ENCODE data around the gene CADM2. TPM values are rescaled to one million over a fixed set of nuclear protein-coding genes. Genes with fewer than 3 reads are reported as not detected.

Gene CADM2
- total RNA-seq, 1 experiment from 2014 or later: 10.9 TPM

DNA sequence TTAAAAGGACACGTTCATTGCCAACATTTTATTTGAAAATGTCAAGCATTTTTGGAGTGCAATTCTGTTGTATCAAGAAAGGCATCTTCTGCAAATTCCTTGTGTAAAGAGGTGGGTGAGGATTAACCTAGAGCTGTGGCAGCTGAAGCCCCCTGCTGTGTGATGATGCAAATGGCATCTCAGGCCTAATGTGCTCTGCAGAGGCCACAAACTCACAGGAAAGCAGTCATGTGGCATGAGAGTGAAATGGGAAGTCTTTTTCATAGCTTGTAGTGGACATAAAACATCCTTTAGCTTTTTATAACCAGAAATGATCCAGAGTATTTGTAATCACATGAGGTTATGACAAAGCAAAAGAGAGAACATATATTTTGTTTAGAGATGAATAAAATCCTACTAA, 6.4 kb downstream of the CADM2 start:
- Mint-ChIP-seq H3K4me3 (peak overlapping the region; percentile 2 to 63; a peak in 2 of 5 replicates), H3K4me1 (peaks cover 87 to 94% of the 10 kb centered on the region in 2 experiments), H3K27me3 (ENCODE audit: low read depth) (peaks cover 4% of the 10 kb centered on the region; the same call in 1 of the 2 replicates), H3K36me3 (ENCODE audit: insufficient read depth in 1 of 3, low read depth in 3 of 3) (peaks cover 0 to 3% (median 0%) of the 10 kb centered on the region in 3 experiments; a peak in 2 of 7 replicates), H3K27ac (peak overlapping the region; percentile 76 to 96 (median 94)), H3K9me3 (no peaks in the 10 kb centered on the region; a peak in 2 of 5 replicates)
- Histone ChIP-seq H3K9ac (ENCODE audit: extremely low read depth, insufficient read length, low read length) (no peak overlapping the region), H2AFZ (ENCODE audit: low read length) (no peak overlapping the region), H3K79me2 (ENCODE audit: insufficient read depth, low read length) (peaks cover 10% of the 10 kb centered on the region; the same call in 1 of the 2 replicates), H4K20me1 (ENCODE audit: control insufficient read depth, insufficient read depth, insufficient read length) (no peaks in the 10 kb centered on the region), H3K4ac (ENCODE audit: low read depth, low read length) (no peak overlapping the region), H3K27ac (ENCODE audit: insufficient read length, low read depth, low read length) (no peak overlapping the region), H3K4me1 (ENCODE audit: insufficient read depth, low read length) (peaks cover 1% of the 10 kb centered on the region; the same call in 1 of the 2 replicates), H3K14ac (ENCODE audit: insufficient read depth, low read length) (no peak overlapping the region), H2BK12ac (ENCODE audit: insufficient read length, low read depth, low read length) (no peak overlapping the region), H2BK20ac (ENCODE audit: low read depth, low read length, poor library complexity, severe bottlenecking) (no peak overlapping the region), H2AK5ac (ENCODE audit: insufficient read length, low read length) (no peak overlapping the region), H4K8ac (replicated peaks; ENCODE audit: insufficient read length, low read depth, low read length) (no peak overlapping the region), H3K79me1 (ENCODE audit: insufficient read depth, low read depth, low read length, poor library complexity, severe bottlenecking) (no peaks in the 10 kb centered on the region), H2BK15ac (ENCODE audit: low read depth, low read length) (no peak overlapping the region), H3K23ac (ENCODE audit: insufficient read length, low read depth, low read length) (no peak overlapping the region), H3K18ac (ENCODE audit: insufficient read length, low read depth, low read length) (no peak overlapping the region), H4K91ac (ENCODE audit: insufficient read length, low read depth, low read length) (no peak overlapping the region), H3K56ac (ENCODE audit: insufficient read length, low read depth, low read length) (no peak overlapping the region), H2BK120ac (ENCODE audit: low read depth, low read length, poor library complexity, severe bottlenecking) (no peak overlapping the region), H3T11ph (ENCODE audit: low read length) (no peak overlapping the region), H3K23me2 (ENCODE audit: insufficient read length, low read depth, low read length, poor library complexity, severe bottlenecking) (peaks cover 15% of the 10 kb centered on the region), H3K9me3 (ENCODE audit: control insufficient read depth, low read depth, low read length) (no peaks in the 10 kb centered on the region), H3K27me3 (ENCODE audit: insufficient read depth, low read length) (no peaks in the 10 kb centered on the region), H4K5ac (ENCODE audit: insufficient read length, low read depth, low read length) (no peak overlapping the region), H3K4me2 (ENCODE audit: insufficient read depth, insufficient read length, low read length) (no peak overlapping the region), H2BK5ac (ENCODE audit: insufficient read length, low read length) (no peak overlapping the region)
- WGBS (ENCODE audit: extremely low coverage, insufficient read length, low lambda C conversion rate): no CpG with 5 or more reads among the region's 1 CpG
- TF ChIP-seq, protein P1, sequence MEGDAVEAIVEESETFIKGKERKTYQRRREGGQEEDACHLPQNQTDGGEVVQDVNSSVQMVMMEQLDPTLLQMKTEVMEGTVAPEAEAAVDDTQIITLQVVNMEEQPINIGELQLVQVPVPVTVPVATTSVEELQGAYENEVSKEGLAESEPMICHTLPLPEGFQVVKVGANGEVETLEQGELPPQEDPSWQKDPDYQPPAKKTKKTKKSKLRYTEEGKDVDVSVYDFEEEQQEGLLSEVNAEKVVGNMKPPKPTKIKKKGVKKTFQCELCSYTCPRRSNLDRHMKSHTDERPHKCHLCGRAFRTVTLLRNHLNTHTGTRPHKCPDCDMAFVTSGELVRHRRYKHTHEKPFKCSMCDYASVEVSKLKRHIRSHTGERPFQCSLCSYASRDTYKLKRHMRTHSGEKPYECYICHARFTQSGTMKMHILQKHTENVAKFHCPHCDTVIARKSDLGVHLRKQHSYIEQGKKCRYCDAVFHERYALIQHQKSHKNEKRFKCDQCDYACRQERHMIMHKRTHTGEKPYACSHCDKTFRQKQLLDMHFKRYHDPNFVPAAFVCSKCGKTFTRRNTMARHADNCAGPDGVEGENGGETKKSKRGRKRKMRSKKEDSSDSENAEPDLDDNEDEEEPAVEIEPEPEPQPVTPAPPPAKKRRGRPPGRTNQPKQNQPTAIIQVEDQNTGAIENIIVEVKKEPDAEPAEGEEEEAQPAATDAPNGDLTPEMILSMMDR (conservative IDR thresholded peaks at IDR 0.05): no peak
- peak; percentile 78 for DNase-seq

All from H9 (cell line).